Measurements from ENCODE around the gene WSCD2.

Gene WSCD2

DNA sequence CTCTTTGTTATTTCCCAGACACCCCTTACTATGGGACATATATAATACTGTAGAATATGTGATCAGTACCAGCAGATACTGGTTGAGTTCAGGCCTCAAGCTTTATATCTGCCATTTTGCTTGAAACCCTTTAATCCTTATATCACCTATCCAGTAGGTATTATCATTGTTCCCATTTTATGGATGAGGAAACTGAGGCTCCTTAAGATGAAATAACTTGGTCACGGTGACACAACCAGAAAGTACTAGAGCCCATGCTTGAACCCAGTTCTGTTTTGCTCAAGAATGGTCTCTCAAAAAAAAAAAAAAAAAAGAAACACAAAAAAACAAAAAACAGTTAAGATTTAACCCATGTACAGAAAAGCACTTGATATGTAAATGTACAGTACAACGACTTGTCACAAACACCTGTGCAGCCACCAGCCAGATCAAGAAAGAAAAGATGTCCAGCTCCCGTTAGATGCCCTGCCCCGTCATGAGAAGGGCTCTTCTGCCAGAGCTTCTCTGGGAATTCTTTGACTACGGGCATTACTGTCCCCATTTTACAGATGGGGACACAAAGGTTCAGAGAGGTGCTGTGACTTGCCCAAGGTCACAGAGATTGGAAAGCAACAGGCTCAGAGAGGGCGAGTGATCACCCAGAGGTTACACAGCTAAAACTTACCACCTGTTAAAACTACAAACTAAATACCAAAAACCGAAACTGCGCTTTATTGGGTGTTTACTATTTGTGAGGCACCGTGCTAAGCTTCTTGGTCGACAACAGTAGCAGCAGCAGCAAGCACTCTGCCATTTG, 669 bp upstream of the WSCD2 start:
- DNase-seq (ENCODE audit: low spot score) = no peak

DNA sequence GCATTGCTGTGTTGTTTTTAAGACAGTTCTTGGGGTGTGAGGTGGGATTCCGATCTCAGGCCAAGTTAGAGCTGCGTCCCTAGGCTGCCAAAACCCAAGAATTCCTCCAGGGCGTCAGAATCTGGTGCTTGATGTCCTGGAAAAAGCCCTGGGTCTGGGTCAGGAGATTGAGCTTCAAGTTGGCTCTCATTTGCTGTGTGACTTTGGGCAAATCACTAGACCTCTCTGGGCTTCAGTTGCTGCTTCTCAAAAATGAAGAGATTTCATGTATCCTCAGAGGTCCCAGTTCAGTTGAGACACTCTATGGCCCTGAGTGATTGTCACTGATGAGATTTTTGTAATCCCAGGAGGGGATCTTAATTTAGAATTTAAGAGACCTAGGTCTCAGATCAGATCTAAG, 1.9 kb downstream of the WSCD2 start:
- no peak for DNase-seq (ENCODE audit: low spot score)

DNA sequence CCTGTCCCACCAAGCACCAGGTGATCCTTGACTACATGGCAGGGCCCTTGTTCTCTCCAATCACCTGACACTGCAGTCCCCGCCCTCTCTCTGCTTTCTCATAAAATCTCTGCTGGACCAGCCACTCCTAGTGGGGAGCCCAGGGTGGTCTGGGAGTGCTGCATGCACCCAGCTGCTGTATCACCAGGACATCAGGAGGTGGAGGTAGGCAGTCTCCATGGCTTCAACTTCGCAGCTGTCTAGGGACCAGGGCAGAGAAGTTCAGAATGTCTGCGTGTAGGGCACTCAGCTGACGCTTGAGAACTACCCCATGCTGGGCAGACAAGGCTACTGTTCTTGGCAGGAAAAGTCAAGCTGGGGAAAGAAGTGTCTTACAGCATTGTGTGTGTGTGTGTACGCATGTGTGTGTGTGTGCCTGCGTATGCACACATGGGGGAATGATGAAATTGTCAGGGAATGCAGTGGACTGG, 2.6 kb downstream of the WSCD2 start:
- DNase-seq (ENCODE audit: low spot score) = peak; percentile 62

DNA sequence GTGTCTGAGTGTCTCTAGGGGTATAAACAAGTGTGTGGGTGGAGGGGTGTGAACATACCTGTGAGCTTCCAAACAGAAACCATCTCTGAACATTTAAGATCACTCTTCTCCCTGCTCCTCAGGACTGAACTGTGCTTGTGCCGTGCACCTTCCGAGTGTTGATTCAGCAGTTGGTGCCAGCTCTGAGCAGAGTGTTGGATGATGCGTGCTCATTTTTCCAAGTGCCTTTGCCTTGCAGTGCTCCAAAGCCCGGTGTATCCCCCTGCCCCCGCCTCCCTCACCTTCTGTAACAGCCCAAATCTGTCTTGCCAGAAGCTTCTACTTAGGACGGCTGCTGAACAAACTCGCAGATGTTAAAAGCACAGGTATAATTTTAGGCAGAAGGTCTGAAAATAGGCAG, 4.4 kb downstream of the WSCD2 start:
- peak; percentile 82 for DNase-seq (ENCODE audit: low spot score)

DNA sequence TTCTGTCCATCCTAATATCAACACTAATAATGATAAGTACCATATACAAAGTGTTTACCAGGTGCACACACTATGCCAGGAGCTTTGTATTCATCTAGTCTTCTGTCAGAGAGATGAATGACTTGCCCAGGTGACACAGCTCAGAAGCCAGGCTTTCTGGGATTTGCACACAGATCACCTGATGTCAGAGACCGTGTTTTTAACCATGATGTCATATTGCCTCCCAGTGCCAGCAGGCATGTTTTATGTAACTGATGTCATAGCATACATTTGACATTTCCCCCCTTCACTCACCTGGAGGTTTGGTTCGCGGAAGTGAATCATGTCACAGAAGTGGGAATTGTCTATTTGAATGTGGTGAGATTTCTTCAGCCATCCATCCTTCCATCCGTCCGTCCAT, 5.7 kb downstream of the WSCD2 start:
- DNase-seq (ENCODE audit: low spot score) = no peak

DNA sequence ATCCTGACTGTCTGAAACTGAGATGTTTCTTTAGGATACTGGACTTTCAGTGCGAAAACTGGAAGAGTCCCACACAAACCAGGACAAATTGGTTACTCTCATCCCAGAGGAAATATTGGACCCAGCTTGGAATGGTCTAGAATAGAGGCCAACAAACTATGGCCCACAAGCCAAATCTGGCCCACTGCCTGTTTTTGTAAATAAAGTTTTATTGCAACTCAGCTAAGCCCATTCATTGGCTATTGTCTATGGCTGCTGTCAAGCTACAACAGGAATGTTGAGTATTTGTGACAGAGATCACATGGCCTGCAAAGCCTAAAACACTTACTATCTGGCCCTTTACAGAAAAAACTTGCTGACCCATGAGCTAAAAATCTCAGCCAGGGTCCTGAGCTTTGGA, 6.5 kb downstream of the WSCD2 start:
- no peak for DNase-seq (ENCODE audit: low spot score)

DNA sequence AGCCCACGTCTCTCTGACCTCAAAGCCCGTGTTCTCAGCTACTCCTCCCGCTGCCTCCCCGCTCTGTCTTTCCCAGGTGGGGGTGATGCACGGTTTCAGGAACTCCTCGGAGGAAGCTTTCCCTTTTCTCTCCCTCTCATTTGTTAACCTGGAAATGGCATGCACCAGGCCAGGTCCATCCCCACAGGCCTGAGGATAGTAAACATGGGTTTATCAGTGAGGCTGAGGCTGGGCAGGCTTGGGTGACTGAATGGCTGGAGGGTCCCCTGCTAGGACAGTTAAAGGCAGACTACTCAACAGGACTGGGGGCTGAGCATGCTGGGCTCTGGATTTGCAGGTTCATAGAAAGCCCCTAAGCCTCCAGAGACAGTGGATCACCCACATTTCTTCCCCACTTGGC, 7.6 kb downstream of the WSCD2 start:
- no peak for DNase-seq (ENCODE audit: low spot score)

DNA sequence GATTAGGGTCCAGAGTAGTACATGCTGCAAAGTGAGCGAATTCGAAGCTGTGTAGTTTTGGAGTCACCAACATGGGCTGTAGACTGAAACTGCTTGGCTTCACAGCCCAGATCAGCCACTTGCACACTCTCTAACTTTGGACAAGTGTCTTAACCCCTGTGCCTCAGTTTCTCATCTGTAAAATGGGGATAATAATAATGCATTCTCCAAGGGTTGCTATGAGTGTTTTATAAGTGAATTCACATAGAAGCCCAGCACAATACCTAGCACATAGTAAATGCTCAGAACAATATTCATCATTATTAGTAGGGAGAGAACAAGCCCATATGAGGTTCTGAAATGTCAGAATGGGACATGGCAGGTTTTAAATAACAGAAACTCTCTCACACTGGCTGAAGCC, 10.4 kb downstream of the WSCD2 start:
- DNase-seq (ENCODE audit: low spot score) = no peak

DNA sequence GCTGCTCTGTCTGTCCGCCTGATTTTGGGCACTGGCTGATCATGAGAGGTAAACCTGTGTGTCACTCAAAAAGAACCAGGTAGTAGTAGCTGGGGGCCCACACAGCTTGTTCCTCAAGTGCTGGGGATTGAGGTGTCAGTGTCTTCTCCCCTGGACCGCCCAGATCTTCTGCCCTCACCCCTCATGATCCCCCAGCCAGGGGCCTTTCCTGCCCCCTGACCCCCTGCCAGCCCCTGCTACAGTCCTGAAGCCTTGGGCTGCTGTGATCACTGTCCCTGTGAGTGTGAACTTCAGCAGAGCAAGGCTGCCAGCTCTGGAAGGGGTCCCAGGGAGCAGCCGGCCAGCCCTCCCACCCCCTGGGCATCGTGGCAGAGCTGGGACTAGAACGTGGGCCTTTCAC, 11.4 kb downstream of the WSCD2 start:
- no peak for DNase-seq (ENCODE audit: low spot score)

DNA sequence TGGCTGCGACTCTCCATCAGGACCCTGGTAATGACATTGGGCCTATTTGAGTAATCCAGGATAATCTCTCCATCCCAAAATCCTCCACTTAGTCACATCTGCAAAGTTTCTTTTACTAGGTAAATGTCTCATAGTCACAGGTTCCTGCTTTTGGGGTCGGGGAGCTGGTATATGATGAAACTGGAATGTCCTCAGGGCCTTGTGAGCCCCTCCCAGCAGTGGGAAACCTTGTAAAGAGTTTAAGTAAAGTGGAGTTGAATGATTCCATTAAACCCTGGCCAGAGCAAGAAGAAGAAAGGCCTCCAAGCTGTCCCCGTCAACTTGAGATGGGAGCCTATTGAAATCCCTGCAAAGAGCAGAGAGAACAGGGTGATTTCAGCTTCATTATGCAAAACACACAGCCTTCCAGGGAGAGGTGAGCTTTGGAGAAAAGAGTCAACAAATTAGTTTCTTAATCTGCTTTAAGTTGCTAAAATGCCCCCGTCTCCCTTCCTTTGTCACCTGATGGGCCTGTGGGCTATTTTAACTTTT, 12.6 kb downstream of the WSCD2 start:
- no peak for DNase-seq (ENCODE audit: low spot score)

DNA sequence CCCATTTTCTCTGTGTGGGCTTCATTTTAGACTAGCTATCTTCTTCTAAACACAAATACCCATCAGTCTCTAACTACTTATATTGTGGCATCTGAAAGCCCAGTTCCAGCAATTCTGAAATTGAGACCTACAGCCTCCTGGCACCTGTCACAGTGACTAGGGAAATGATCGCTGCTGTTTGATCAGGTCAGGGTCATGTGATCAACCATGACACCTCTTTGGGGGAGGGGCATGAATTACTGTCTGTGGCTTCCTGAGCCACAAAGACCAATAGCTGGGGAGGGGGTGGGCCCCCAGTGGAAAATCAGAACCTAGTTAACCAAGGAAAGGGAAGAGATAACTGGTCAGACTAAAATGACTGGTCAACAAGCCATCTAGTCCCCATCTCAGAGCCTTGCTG, 14.1 kb downstream of the WSCD2 start:
- DNase-seq (ENCODE audit: low spot score) = no peak

DNA sequence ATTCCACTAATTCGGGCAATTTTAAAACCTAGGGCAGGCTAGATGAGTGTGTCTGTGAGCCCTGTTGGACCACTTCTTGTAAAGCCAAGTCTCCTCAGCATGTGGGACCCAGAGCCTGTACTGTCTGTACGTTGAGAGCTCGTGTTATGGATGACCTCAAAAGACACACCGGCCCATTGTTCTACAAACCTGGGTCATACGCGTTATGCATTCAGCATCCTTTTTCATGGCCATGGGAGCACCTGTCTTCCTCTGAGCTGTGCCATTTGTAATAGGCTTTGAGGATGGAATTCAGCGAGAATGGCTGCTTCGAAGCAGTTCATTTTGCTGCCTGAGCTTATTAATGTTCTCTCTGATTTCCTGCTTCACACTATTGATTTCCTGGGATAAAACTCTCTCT, 15.0 kb downstream of the WSCD2 start:
- no peak for DNase-seq (ENCODE audit: low spot score)

DNA sequence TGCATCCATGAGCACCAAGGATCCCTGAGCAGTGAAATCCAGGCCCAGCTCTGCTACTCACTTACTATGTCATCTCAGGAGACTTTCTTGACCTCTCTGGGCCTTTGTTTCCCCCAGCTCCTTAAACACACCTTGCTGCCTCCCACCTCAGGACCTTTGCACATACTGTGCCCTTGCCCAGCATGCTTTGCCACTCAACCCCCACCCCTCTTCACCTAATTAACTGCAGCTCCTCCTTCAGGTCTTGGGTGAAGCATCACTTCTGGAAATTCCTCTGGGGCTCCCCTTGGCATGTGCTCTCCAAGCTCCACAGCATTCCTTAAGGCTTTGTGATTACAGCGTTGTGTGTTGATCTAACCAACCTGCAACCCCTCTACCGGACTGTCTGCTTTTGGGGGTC, 15.9 kb downstream of the WSCD2 start:
- DNase-seq (ENCODE audit: low spot score) = no peak

DNA sequence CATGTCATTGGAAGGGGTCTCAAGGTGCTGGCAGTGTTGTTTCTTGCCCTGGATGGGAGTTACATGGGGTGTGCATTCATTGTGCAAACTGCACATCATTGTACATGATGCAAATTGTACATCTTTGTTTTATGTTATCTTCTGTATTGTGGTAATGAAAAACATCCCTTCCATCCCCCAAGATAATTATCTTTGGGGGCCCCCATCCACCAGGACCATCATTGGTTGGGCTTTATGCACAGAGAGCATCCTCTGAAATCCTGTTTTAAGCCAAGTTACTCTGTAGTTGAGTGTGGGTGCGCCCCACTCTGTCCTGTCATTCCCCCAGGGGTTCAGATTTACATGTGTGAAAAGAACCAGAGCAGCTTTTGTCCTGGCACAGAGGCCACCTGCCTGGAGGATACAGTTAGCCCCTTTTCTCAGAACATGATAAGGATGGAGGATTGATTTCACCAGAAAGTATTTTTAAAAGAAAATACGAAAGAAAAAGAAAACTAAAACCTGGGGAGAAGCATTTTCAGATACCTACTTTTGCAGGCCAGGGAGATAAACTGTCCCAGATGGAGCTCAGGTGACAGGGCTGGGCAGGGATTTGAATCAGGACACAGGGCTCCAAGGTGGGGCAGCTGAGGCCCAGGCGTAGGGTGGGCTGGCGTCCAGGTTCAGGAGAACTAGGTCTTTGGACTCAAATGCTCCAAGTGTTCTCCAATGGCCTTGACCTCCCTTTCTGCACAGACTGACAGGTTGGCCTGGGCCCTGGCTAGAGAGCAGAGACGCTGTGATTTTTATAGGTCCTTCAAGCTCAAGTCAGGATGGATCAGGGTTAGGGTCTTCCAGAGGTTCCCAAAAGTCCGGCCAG, 17.2 kb downstream of the WSCD2 start:
- peak; percentile 72 for DNase-seq (ENCODE audit: low spot score)

DNA sequence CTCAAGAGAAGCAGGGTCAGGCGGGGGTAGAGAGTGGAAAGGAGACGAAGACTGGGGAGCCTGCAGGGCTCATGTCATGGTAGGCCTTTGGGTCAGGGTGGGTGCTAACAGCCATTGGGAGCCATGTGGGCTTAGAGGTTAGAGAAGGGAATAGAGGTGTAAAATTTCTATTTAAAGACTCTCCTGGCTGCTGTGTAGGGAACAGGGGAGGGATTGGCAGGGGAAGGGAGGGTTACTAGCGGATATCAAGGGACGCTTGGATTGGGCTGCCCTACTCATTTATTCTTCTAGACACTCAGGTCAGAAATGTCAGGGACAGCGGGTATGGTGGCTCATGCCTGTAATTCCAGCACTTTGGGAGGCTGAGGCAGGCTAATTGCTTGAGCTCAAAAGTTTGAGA, 18.2 kb downstream of the WSCD2 start:
- DNase-seq (ENCODE audit: low spot score) = no peak

DNA sequence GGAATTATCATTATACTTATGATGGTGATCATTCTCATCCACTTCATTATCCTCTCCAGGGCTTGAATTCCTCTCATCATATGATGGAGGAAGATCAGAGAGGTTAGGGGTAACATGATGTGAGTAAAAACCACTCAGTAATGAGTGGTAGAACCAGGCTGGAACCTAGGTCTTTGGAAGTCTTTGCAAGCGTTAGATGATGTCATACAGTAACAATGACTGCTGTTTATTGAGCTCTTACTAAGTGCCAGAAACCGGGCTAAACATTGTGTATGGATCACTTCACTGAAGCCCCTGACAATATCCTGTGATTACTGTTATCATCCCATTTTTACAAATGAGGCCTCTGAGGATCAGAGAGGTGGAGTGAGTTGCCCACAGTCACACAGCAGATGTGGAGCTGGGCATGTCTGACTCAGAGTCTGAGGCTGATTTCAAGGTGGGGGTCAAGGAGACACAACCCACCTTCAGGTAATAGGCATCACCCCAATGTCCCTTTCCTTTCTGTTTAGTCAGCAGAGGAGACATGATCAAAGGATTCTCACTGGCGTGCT, 19.5 kb downstream of the WSCD2 start:
- DNase-seq (ENCODE audit: low spot score) = no peak

DNA sequence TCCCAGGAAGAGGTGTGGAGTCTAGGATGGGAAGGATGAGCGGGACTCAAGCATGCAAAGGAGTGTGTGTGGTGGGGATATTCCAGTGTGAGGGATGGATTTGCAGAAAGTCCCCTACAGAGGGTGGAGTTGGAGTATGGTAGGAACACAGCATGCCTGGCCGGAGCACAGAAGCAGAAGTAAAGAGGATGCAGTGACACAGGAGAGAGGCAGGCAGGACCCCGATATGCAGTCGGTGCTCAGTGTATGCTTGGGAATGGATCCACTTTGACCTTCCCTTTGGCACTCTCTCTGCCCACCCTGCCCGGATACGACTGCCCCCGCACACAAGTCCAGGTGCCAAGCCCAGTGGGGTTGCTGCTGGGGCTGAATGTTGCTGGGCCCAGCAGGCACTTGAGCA, 21.3 kb downstream of the WSCD2 start:
- peak; percentile 67 for DNase-seq (ENCODE audit: low spot score)

DNA sequence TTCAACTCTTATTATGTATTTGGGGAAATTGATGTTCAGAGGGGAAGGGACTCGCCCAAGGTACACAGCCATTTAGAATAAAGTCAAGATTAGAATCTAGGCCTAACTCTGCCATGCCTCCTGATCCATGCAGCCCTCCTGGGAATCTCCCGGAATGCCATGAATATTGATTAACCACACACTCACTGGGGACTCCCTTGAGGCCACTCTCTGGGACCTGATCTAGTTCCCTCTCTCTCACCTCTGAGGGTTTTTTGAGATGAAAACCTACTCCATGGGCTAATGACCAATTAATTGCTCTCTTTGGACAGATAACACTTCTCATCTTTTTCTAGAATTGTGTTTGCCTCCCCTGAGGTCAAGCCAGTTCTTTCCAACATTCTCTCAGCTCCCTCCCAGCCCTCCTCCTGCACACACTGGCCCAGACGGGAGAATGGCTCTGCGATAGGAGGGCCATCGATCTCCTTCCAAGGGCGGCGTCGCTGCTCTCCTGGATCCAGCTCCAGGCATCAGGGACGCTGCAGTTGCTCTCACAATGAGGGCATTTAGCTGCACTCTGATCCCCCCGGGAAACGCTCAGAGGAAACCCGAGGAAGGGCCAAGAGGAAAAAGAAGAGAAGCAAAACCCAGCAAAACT, 22.6 kb downstream of the WSCD2 start:
- no peak for DNase-seq (ENCODE audit: low spot score)

DNA sequence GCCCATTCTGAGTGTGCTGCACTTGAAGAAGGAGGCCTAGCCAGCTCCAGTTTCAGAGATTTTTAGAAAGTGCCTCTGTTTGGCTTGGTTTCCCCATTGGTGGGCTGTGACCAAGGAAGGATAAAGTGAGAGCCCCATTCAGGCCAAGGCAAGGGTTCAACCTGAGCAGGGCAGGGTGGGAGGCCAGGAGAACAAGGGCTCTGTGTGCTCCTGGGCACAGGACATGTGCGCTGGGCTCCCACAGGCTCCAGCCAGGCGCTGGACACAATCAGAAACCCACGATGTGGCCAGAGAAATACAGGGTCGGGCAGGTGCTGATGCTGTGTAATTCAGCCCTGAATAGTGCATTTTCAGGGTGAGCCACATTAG, 23.1 kb downstream of the WSCD2 start:
- no peak for DNase-seq (ENCODE audit: low spot score)

DNA sequence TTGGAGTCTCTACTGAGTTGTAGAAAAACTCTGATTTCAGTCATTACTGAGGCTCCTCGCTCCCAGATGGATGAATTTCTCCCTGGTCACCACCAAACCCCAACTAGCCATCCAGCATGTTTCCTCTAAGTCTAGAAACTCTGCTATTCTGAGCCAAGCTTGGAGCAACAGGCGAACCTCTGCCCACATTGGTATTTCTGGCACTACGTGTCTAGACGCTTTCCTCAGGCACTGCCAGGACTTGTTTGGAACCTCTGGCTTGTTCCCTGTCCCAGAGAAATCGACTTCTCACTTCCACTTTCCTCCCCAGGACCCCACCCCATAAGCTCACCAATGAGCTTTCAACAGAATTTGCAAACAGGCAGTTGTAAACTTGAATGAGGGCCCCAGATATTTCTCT, 27.6 kb downstream of the WSCD2 start:
- no peak for DNase-seq (ENCODE audit: low spot score)

DNA sequence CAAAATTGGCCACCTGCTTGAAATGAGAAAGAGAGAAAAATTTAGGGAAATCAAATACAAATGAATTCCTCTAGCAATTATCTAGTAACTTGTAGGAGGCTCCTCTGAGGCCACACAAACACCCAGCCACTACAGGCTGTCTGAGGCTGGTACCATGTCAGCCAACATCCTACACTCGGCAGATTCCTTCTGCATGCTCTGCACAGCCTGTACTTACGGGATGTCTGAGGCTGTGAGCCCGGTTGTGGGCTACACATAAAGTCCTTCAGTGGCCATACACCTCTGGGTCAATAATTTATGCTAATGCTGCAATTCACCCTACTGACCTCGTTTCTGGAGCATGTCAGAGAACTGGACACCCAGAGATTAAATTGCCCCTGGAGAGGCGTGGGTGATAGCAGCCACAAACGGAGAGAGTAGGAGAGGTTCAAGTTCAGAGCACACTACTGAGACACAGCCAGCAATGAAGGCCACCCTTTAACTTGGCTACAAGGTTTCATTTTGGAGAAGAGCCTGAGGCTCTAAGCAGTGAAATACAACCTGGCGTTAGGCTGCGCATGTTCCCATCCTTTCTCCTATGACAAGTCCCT, 28.9 kb downstream of the WSCD2 start:
- no peak for DNase-seq (ENCODE audit: low spot score)

DNA sequence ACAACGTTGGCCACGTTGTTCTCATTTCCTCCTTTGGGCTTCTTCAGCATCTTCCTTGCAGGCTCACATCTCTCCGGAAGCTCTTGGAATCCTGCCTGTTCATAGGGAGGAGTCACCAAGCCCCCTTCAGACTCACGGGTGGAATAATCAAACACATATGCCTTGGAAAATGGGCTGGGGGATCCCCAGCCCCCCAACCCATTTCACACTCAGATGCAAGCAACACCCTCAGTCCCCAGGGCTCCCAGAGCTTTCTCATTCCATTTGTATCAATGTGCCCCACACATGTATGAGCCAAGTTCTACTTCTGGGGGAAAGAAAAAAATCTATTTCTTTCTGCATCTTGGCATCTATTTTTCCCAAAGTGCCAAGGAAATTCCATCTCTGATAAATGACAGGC, 33.1 kb downstream of the WSCD2 start:
- DNase-seq (ENCODE audit: low spot score) = no peak

Data from cerebellar cortex (tissue), 1 donor.